ENCODE measurements around the gene TMEM120B.
"Not testable (repeated sequence)": the region's sequence is repeated elsewhere in the genome, so short reads cannot be mapped to it uniquely, and the experiment has no call there.

Gene TMEM120B

DNA sequence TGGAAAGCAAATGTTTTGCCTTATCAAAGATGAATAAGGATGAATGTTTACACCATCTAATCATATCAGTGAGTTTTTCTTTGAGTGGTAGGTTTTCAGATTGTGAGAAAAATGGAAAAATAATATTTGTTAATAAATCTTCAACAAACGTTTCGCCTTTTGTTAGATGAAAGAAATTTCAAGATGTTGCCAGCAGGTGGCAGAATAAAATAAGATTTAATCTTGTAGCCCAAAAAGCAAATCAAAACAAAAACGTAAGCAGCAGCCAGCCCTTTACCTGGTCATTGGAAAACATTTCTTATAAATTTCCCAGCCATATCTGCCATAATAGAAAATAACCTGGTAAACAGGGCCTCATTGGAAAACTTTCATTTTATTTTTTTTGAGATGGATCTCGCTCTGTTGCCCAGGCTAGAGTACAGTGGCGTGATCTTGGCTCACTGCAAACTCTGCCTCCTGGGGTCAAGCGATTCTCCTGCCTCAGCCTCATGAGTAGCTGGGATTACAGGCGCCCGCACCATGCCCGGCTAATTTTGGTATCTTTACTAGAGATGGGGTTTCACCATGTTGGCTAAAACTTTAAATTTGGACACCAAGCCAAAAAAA lies 15.4 kb upstream of the TMEM120B start:
- DNase-seq (ENCODE audit: low read depth in 2 of 2), result peak; percentile 69 to 78
- TF ChIP-seq, protein P1, sequence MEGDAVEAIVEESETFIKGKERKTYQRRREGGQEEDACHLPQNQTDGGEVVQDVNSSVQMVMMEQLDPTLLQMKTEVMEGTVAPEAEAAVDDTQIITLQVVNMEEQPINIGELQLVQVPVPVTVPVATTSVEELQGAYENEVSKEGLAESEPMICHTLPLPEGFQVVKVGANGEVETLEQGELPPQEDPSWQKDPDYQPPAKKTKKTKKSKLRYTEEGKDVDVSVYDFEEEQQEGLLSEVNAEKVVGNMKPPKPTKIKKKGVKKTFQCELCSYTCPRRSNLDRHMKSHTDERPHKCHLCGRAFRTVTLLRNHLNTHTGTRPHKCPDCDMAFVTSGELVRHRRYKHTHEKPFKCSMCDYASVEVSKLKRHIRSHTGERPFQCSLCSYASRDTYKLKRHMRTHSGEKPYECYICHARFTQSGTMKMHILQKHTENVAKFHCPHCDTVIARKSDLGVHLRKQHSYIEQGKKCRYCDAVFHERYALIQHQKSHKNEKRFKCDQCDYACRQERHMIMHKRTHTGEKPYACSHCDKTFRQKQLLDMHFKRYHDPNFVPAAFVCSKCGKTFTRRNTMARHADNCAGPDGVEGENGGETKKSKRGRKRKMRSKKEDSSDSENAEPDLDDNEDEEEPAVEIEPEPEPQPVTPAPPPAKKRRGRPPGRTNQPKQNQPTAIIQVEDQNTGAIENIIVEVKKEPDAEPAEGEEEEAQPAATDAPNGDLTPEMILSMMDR (IDR thresholded peaks at IDR 0.05; ENCODE audit: low read depth, low read length), result peak; percentile 21
- H3K4me3 ChIP-seq (replicated peaks in 1 of 2; ENCODE audit: low read depth in 2 of 2, low read length in 2 of 2), result no peak overlapping the region

DNA sequence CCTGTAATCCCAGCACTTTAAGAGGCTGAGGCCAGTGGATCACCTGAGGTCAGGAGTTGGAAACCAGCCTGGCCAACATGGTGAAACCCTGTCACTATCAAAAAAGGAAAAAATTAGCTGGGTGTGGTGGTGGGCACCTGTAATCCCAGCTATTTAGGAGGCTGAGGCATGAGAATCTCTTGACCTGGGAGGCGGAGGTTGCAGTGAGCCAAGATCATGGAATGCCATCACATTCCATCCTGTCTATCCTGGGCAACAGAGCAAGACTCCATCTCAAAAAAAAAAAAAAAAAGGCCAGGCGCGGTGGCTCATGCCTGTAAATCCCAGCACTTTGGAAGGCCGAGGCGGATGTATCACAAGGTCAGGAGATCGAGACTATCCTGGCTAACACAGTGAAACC lies 14.7 kb upstream of the TMEM120B start:
- not testable (repeated sequence) for DNase-seq (ENCODE audit: low read depth in 2 of 2); H3K4me3 ChIP-seq (replicated peaks in 1 of 2; ENCODE audit: low read depth in 2 of 2, low read length in 2 of 2)

DNA sequence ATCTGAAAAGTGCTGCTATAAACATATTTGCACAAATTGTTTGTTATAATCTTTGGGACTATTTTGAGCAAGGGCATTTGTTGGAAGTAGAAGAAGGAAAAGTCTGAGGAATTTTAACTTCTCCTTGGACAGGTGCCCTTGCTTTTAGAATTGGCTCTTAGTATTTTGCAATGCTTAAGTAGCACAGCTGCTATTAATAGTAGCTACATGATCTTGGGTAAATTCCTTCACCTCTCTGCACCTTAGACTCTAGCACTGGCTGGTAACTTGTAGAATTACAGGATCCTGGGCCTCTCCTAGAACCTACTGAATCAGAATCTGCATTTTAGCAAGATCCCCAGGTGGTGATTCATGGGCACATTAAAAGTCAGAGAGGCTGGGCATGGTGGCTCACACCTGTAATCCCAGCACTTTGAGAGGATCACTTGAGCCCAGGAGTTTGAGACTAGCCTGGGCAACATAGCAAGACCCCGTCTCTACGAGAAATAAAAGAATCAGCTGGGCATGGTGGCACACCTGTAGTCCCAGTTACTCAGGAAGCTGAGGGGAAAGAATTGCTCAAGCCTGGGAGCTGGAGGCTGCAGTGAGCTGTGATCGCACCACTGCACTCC lies 10.8 kb upstream of the TMEM120B start:
- H3K4me3 ChIP-seq (replicated peaks in 1 of 2; ENCODE audit: low read depth in 2 of 2, low read length in 2 of 2), result no peak overlapping the region
- TF ChIP-seq, protein P1 (IDR thresholded peaks at IDR 0.05; ENCODE audit: low read depth, low read length), result no peak

DNA sequence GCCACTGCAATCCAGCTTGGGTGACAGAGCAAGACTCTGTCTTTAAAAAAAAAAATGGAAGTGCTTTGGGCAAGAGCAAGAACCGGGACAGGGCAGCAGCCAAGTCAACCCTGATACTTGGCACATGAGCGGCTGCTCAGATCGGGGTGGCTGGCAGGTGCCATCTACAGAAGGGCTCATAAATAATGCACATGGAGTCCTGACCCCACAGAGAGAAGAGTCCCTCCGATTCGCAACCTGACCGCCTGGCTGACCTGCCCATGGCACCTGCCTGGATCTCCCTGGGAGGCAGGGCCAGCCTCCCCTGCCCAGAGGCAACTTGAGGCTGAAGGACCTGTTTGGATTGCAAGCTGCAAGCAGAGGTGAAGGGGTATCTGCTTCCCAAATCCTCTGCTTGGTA lies 9.6 kb upstream of the TMEM120B start:
- no peak overlapping the region for H3K4me3 ChIP-seq (replicated peaks in 1 of 2; ENCODE audit: low read depth in 2 of 2, low read length in 2 of 2)
- TF ChIP-seq, protein P1 (IDR thresholded peaks at IDR 0.05; ENCODE audit: low read depth, low read length), result no peak
- no peak for DNase-seq (ENCODE audit: low read depth in 2 of 2)

More for the DNA sequence above, 10.8 kb upstream of the TMEM120B start:
- peak in 1 of 2 donors; percentile 18 for DNase-seq (ENCODE audit: low read depth in 2 of 2)

DNA sequence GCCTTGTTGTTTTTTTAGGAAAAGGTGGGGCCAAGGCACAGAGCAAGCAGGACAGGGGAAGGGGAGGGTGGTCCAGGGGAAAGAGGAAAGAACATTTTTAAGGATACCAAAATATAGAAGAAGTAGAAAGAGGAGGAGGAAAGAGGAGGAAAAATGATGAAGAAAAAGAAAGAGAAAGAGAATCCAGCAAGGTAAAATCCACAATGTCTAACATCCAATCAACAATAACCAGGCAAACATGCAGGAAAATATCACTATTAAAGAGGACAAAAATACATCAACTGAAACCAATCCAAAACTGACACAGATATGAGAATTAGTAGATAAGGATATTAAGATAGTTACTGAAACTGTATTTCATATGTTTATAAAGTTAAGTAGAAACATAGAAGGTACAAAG lies 7.0 kb upstream of the TMEM120B start:
- DNase-seq (ENCODE audit: low read depth in 2 of 2), result no peak
- TF ChIP-seq, protein P1 (IDR thresholded peaks at IDR 0.05; ENCODE audit: low read depth, low read length), result no peak

DNA sequence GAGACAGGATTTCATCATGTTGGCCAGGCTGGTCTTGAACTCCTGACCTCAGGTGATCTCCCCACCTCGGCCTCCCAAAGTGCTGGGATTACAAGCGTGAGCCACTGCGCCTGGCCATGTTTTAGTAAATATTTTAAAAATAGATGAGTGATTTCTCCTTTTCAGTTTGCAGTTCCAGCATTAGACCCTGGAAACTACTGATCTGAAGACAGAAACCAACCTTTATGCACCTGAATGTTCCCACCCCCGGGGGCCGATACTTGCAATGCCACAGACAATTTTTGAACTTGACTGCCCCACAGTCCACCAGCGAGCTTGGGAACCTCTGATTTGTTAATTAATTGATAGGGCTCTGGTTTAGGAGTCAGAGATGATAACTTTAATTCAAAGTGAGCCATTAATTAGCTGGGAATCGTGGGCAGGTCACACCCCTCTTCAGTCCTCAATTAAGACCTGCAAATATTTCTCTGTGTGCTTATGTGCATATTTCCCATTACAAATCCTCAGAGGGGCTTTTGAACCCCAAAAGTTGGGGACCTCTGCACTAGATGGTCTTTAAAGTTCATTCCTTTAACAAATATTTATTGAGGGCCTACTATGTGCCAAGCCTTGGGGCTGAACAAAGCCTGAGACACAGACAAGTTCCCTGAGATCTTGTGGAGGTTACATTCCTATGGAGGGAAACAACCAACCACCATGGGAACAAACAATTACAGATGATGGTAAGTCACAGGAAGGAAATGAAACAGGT lies 4.1 kb upstream of the TMEM120B start:
- H3K4me3 ChIP-seq (replicated peaks in 1 of 2; ENCODE audit: low read depth in 2 of 2, low read length in 2 of 2), result no peak overlapping the region
- DNase-seq (ENCODE audit: low read depth in 2 of 2), result no peak

More for the DNA sequence above, 7.0 kb upstream of the TMEM120B start:
- H3K4me3 ChIP-seq (replicated peaks in 1 of 2; ENCODE audit: low read depth in 2 of 2, low read length in 2 of 2), result no peak overlapping the region

DNA sequence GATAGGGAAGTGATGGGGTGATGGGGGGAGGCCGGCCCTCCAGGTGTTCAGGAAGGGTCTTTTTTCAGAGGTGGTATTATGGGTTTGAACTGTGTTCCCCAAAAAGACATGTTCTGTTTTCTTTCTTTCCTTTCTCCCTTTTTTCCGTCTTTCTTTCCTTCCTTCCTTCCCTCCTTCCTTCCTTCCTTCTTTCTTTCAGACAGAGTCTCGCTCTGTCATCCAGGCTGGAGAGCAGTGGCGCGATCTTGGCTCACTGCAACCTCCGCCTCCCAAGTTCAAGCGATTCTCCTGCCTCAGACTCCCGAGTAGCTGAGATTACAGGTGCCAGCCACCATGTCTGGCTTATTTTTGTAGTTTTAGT lies 3.5 kb upstream of the TMEM120B start:
- DNase-seq (ENCODE audit: low read depth in 2 of 2); H3K4me3 ChIP-seq (replicated peaks in 1 of 2; ENCODE audit: low read depth in 2 of 2, low read length in 2 of 2): not testable (repeated sequence)

More for the DNA sequence above, 4.1 kb upstream of the TMEM120B start:
- TF ChIP-seq, protein P1 (IDR thresholded peaks at IDR 0.05; ENCODE audit: low read depth, low read length), result no peak
